Fibroblast of skin of left biceps (primary cell): Measurements from ENCODE around the gene CTNND2.

Experiments used
- DNase-seq, 2 experiments: peaks; one replicate each; pipeline ENCODE4 v3.0.0-alpha.2; 2013; ENCODE audit warnings: low read depth in 2 of 2

CTNND2 gene, protein sequence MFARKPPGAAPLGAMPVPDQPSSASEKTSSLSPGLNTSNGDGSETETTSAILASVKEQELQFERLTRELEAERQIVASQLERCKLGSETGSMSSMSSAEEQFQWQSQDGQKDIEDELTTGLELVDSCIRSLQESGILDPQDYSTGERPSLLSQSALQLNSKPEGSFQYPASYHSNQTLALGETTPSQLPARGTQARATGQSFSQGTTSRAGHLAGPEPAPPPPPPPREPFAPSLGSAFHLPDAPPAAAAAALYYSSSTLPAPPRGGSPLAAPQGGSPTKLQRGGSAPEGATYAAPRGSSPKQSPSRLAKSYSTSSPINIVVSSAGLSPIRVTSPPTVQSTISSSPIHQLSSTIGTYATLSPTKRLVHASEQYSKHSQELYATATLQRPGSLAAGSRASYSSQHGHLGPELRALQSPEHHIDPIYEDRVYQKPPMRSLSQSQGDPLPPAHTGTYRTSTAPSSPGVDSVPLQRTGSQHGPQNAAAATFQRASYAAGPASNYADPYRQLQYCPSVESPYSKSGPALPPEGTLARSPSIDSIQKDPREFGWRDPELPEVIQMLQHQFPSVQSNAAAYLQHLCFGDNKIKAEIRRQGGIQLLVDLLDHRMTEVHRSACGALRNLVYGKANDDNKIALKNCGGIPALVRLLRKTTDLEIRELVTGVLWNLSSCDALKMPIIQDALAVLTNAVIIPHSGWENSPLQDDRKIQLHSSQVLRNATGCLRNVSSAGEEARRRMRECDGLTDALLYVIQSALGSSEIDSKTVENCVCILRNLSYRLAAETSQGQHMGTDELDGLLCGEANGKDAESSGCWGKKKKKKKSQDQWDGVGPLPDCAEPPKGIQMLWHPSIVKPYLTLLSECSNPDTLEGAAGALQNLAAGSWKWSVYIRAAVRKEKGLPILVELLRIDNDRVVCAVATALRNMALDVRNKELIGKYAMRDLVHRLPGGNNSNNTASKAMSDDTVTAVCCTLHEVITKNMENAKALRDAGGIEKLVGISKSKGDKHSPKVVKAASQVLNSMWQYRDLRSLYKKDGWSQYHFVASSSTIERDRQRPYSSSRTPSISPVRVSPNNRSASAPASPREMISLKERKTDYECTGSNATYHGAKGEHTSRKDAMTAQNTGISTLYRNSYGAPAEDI (N-terminal part only)

DNA sequence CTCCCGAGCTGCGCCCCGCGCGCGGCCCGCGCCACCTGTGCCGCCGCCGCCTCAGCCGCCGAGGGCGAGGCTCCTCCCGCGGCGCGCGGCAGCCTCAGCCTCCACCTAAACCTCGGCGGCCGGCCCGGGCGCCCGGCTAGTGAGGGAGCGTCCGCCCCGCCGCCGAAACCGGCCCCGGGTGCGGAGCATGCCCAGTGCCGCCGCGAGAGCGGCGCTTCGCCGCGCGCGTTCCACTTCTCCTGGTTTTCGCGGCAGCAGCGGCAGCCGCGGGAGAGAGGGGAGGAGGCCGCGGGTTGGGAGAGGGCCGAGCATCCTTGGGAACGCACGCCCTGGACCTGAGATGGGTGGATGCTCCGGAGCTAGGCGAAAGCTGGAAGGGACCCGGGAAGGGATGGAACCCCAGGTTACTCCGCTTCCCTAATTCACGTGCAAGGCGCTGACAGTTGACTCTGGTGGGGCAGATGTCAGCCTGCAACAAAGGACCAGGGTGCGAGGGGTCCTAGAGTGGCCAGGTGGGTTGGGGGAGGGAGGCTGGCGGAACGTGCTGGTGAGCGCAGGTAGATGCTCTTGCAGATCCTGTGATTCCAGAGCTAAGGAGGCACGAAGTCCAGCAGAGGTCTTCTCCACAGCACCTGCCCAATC, at the start of gene CTNND2:
CTNND2 (minus strand) TSS at position 182 of the 642 bp plus-strand sequence. CDS start 593 bp downstream, outside the sequence.
- no peak for DNase-seq

DNA sequence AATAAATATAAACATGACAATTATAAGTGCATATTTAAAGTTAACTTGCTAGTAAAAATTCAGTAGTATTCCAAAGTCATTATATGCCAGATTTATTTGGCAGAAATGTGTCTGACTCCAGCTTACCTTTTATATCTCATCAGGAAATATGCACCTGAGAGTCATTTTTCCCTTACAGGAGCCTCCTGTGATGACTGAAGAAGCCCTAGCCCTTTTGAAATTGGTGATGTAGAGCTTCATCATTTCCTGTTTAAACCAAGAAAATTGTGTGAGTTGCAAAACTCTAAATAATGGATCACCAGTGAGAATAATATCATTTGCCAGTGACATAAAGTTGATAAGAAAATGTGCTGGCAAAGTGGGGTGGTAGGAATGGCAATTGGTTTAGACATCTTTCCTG, 42.1 kb upstream of the CTNND2 start:
- DNase-seq = no peak

DNA sequence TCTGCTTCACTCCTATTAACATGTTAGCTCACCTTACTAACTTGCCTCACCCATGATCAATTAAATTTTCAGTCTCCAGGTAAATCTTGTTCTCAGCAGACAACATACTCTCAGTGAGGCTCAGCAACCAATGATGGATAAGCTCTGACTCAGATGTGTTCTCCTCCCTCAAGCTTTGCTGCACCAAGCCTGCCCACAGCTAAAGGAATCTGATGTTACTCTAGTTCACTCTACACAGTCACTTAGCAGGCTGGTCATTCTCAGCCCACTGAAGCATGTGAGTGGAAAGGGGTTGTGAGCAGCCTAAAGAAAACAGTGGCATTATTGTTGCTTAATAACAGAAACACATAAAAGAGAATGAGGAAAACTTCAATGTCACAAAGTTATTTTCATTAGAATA, 37.3 kb upstream of the CTNND2 start:
- DNase-seq = no peak

DNA sequence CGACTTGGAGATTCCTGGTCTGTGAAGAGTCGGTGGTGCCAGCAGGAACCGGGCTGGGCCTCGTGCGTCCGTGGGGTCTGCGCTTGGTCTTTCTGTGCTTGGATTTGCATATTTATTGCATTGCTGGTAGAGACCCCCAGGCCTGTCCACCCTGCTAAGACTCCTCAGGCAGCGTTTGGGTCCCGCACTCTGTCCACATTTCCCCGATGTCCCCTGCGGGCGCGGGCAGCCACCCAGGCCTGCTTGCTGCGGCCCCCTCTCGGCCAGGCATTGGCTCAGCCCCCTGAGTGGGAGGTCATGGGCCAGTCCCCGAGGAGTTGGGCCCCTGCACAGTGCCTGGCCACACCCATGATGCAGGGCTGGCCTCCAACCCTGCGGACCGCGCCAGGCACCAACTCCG, 27.4 kb upstream of the CTNND2 start:
- DNase-seq = no peak

DNA sequence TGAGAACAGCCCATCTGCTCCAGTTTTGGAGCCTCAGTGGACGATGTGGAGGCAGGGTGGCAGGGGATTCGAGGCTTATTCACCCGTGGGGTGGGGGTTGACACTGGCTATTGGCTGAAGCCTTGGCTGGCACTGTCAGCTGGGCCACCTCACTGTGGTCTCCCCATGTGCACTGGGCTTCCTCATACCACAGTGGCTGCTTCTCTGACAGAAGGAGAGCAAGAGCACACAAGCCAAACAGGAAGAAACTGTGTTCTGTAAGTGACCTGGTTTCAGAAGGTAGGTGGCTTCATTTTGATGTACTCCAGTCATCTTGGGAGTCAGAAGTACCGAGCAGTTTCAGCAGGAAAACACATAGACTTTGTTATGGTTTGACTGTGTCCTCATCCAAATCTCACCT, 24.7 kb upstream of the CTNND2 start:
- DNase-seq = no peak

DNA sequence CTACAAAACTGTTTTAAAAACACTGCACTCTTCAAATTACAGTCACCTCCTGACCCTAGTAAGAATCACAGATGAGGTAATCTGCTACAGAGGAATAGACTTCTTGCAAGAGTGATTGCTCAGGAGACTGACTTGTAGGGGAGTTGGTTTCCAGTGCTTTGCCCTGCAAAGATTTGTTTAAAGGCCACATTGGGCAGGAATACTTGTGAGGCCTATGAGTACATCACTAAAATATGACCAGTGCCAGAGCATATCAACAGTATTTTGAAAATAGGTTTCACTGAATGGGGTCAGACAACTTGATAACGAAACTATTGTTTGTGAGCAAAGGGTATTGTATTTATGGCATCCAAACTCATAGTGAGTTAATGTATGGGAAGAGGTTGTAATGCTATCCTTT, 21.5 kb upstream of the CTNND2 start:
- DNase-seq = no peak

DNA sequence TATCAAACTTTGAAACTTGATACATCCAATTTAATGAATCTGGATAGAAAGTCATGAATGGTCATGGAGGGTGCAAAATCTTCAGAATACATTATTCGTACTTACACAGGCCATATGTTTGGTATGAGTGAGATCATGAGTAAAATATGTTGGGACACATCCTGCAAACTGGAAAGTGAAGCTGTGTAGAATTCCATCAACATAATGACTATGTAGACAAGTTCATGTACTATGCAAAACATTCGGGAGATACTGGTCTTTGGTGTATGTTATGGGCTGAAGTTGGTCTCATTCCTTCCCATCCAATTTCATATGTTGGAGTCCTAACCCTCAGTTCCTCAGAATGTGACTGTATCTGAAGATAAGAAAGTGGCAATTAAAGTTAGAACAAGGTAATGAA, 18.1 kb upstream of the CTNND2 start:
- no peak for DNase-seq

DNA sequence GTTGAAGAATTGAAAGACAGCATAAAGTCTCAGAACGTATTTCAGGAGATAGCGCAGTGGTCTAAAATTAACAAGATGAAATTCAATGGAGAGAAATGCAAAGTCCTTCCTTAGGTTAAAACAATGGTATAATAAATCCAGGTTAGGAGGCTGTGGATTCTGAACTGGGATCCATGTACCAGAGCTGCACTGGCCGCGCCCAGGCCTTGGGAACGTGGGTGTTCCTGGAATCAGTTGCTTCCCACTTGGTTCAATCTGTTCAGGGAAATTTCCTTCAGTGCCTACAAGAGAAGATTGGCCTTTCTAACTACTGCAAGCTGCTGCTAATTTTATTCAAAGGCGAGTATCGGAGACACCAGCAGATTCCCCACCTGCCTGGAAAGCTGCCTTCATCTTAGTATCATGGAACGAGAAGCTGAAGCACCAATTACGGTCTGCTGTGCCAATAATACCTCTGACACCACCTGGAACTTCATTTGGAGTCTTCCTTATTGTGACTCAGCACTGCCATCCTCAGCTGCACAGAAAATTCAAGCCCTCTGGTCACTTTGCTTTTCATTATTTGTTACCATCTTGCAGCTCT, 14.3 kb upstream of the CTNND2 start:
- no peak for DNase-seq

DNA sequence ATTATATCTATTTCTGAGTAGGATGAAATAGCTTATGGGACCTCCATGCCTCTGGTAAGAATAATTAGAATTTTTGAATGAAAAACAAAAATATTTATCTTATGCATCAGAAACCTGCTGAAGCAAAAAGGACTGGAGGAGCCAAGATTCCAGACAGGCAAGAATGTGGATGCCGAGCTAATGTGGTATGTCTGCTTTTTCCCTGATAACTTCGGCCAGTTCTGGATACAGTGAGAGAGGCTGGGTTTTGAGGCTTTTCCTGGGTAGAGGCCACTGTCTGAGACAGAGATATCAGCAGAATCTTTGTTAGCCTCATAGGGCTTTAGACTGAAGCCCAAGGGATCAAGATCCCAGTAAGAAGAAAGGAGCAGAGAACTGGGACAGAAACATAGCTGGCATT, 5.2 kb upstream of the CTNND2 start:
- no peak for DNase-seq

DNA sequence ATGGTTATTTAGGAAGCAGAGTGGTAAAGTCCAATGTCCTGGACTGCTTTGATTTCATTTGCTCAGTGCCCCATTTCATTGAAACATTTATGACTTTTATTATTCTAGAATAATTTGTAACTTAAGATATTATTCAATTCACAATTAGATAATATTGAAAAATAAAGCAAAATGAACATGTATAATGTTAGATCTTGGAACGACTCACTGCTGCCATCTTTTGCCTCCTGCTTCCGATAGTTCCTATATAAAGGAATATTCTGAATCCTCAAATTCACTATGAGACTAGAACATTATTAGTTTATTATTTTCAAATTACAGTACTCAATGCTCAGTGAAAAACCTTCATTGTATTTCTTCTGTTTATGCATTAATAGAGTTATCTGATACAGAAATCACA, 2.3 kb upstream of the CTNND2 start:
- no peak for DNase-seq

DNA sequence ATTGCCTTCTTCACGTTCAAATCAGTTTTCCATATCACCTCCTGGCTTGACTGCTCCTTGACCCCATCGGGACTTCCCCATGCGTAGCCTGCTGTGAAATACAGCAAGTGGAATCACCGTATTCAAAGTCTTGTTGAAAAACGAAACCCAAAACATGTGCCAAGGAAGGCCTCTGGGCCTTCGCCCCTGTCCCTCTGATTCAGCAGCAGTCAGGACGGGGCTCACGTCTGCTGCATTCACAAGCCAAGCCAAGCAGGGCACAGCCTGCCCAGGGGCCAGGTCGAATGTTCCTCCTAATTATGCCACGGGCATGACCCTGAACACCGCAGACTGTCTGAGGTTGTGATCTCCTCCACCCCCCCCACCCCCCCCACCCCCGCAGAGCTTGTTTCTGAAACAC, 960 bp upstream of the CTNND2 start:
- no peak for DNase-seq

DNA sequence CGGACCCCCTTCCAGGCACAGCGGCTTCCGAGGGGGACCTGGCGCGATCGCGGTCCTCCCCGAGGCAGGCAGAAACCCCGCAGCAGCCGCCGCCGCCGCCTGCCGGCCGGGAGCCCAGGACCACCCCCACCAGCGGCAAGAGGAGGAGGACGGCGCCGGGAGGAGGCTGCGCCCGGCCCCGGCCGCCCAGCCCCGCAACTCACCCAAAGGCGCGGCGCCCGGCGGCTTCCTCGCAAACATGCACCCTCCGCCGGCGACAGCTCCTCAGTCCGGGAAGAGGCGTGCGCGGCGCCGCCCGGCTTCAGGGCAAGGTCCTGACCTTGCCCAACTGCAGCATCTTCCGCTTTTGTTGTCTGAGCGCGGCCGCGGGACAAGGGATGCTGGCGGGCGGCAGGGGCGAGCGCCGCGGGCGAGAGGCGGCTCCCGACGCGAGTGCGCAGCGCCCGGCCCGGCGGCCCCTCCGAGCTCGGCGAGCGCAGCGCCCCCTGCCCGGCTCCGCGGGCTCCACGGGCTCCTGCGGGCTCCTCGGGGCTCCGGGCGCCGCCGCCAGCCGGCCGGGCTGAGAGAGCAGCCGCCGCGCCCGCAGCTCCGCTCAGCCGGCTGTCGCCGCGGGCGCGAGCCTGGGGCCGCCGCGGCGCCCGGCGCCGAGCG, 507 bp downstream of the CTNND2 start:
- no peak for DNase-seq

DNA sequence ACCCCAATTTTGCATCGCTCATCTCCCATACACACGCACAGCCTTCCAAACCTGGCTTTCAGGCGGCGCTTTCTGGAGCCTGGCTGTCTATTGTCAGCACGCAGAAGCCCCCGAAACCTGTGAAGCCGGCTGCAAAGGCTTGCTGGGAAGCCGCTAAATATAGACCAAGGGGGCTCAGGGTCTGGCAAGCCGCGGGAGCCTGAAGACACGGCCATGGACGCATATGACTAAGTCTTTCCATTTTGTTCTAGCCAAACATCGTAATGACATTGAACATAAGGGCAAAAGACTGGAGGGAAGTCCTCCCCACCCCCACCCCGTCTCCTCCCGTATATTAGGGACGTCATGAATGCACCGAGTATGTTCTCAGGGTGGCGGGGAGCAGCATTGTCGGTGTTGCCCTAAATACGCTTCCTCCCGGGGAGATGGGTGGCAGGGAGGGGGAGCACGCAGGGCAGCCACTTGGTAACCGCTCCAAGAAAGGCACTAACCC, 1.1 kb downstream of the CTNND2 start:
- DNase-seq = no peak

DNA sequence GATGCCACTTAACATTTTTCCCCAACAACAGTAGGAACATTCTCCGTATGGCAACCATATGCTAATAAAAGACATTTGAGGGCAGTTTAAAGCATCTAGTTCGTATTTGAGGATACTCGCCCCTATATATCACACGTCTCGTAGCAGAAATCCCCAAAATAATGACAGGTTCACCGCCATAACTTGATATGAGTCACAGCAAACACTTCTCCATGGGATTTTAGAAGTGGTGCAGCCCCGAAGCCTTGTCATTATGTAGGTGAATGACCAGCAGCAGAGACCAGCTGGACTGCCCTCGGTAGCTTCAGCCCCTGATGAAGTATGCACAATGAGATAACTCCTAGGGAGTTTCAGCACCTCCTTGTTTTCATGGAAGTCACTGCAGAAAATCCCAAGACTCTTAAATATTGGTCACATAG, 2.0 kb downstream of the CTNND2 start:
- no peak for DNase-seq

DNA sequence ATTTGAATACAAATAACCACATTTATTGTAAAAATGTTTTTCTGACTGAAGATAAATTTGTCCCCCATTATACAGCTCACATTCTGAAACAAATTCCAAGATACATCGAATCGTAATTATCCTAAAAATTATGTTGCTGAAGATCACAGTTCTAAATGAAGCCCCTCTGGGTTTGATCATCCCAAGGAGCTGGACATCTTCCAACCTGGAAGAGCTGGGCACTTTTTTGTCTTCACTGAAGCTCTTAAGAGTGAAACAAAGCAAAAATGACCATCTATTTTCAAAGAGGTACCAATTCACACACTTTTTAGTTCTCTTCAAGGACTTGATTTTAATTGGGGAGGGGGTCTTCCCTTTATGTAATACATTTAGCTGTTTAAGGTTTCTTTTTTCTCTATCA, 5.5 kb downstream of the CTNND2 start:
- DNase-seq = no peak

DNA sequence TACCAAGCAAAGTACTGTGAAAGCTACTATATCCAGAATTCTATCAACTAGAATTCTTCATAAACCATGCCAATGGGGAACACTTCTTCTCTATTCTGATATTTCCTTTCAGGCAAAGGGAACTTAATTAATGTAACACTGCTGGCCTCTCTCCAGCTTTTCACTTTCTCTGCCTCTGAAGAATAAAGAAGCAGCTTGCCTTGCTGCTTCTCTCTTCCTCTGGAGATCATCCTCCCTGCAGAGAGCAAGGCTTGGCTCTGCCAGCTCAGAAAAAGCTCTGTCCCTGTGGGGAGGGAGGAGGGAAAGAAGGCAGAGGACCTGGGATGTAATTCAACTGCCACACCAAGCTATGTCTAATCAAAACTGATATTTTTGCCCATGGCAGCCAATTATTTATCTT, 6.5 kb downstream of the CTNND2 start:
- DNase-seq = no peak

DNA sequence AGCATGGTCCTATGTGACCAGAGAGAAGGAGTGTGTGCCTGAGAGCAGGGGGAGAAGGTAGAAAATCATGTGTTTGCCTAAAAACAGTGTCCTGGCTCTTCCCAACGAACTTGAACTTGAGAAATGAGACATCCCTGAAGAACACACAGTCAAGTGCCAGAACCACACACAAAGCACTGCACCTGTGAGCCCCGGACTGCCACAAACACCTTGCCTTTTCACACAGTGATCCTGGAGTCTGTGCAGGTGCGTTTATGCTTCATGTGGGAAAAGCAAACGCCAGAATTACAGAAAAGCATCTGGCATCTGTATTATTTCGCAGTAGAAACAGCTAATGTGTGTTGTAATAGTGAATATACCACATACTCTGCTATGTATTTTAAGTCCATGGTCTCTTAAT, 9.3 kb downstream of the CTNND2 start:
- DNase-seq = no peak

DNA sequence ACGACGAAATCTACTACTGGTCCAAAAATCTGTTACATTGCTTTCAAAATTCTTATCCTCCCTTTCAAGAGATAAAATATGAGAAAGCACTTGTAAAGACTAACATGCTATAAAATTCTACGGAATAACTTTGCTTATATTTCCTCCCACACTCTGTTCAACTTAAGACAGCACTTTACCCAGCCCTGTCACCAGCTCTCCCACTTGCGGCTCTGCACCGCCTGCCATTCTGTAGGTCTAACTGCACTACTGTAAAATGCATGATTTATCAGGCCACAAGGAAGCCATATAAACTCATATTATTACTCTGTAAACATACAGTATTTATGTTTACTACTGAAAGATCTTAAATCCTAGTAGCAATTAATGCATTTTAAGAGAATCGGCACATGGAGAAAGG, 11.4 kb downstream of the CTNND2 start:
- DNase-seq = no peak

DNA sequence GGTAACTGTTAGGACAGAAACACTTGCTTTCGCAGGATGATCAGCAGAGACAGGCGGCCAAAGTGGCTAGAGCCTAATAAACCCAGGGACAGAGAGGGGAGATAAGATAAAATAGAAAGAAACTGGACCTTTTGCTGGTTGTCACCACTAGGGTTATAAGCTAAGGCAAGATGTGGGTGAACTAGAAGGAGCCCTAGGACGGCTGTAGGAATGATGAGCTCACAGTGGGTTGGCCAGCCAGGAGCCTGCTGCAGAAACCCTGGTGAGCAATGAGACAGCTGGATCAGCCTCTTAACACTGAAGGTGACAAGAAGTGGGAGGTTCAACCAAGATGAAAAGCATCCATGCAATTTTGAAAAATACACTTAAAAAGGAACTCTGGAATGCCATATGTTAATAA, 13.5 kb downstream of the CTNND2 start:
- DNase-seq = no peak

DNA sequence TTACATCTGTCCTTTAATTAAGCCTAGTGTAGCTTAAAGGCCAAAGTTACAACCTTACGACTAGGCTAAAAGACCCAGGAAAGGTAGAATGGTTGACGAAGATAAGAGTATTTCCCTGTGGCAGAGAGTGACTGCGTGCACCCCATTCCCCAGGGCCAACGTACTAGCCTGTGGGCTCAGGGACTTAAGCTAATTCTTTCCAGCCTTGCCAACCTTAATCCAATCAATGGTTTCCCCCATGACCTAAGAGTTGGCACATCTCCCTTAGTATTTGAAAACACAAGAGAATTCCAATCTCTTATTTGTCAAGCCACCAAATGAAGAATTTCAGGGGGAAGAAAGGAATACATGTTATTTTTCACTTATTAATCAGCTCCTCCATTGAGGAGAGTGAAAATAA, 16.0 kb downstream of the CTNND2 start:
- DNase-seq = no peak

DNA sequence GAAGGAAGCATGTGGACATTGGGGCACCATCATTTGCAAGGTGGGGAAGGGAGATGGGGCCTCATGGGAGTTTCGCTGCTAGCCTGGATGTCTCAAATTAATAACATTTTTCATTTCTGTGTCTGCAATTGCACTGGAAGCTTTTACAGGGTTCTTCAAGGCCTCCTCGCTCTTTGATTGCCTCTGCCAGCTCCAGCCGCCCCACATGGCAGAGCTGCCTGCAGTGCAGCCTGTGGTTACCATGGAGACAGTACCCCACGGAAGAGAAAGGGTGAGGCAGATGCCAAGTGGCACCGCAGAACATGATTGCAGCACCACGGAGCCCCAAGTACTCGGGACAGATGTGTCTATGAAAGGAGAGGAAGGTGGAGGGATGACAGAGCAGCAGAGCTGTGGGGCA, 25.4 kb downstream of the CTNND2 start:
- DNase-seq = no peak
